ENCODE results near the gene TEDC1.

The TEDC1 gene

DNA sequence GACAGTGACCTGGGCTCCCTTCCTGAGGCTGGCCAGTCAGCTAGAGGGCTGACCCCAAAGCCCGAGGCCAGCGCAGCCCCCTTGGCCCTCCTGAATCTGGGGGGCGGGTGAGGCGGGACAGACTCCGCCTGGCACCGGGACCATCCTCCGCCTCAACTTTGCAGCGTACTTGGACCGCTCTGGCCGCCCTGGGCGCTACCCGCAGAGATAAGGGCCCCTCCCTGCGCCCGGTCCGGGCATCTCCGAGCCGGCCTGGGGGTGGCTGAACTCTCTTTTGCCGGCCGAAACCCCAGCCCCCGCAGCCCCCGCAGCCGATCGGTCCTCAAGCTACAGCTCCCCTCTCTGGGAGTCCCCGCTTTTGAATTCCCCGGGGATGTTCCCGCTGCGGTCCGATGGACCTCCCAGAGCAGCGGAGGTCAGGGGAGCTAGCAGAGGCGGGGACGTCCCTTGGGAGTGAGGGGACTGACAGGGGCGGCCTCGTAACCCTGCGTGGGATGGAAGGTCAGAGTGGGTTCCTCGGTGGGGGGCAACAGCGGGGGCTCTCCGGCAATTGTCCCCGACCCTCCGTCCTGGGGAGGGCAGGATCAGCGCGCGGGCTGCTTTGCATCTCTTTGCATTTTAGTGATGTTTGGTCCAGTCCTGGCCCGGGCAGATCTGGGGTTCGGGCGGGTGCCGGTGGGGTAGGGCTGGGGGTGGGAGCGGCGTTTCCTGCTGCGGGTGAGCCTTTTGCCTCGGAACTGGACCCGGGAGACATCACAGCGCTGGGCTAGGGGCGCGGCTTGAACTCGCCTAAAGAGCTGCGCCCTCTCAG is 4.7 kb upstream of the TEDC1 start, which contains the start of gene CRIP1:
Gene CRIP1 (plus strand): TSS at position 724 of the 811 bp plus-strand sequence. CDS start 374 bp downstream, outside the sequence.
- no peak for DNase-seq

GRCh38 chr14:105486974-105487448 is 4.0 kb upstream of the TEDC1 start:
- no peak for DNase-seq

- DNase-seq = no peak
Observed at GRCh38 chr14:105487449-105487985, 3.5 kb upstream of the TEDC1 start.

GRCh38 chr14:105487986-105488777 is 2.9 kb upstream of the TEDC1 start:
- DNase-seq = no peak

GRCh38 chr14:105488781-105489541 is 2.1 kb upstream of the TEDC1 start:
- no peak for DNase-seq

DNA sequence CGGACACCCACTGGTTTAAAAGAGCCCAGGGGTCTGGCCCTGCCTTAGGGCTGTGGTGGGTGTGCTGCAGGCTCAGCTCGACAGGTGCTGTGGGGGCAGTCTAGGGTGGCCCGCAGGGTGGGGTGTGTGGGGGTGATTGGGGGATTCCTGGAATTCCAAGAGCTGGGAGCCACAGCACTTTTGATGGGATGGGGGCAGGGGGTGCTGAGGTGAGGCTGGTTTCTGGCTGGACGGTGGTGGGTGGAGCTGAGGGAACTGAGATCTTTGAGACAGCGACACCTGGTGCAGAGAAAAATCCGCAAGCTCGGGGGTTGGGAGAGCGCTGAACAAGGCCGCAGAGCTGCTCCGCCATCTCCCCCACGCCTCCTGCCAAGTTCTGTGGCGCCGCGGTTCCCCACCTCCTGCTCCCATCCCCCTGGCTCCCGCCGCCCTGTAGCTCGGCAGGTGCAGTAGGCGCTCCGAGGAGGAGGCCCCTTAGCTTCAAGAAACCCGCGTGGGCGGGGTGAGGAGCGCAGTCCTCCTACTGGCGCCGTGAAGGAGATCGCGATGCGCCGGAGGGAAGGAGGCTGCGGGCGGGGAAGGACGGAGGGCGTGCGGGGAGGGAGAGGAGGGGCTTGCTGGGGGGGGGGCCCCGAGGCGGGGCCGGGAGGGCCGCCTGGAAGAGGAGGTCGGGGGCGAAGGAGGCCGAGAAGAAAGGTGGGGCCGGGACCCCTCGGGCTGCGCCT is 1.3 kb upstream of the TEDC1 start:
- peak; percentile 78 for DNase-seq

DNA sequence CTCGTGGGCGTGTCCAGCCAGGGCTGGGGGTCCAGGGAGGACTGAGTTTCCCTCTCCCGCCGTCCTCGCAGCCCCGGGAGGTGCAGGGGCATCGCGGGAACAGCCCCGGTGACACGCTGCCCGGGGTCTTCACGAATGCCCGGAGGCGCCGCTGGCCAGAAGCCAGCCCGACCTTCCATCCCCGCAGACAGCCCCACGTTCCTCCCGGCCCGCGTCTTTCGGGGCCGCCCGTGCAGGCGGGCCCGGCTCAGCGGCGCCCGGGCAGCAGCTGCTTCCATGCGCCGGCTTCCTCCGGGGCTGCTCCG is 827 bp upstream of the TEDC1 start:
- DNase-seq = no peak

DNA sequence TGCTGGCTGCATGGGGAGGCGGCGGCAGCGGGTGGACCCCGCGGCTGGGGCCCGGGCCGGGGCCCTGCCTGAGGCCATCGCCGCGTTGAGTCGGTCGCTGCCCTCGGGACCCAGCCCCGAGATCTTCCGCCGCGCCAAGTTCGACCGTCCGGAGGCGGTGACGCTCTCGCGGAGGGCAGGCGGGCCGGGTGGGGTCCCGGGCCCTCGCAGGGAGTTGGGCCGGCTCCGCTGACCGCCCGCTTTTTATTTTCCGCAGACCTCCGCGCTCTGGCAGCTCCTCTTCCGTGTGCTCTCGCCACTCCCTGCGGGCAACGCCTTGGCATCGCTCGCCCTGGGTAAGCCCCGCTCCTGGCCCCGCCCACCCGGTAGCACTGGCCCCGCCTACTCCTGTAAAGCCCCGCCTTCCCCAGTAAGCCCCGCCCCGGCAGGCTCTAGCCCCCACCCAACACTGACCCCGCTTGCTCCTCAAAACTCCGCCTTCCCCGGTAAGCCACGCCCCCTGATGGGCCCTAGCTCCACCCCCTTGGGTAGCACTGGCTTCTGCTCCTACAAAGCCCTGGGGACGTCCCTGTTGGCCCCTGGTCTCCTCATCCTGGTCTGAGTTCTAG is 424 bp downstream of the TEDC1 start:
- peak; percentile 51 for DNase-seq

DNA sequence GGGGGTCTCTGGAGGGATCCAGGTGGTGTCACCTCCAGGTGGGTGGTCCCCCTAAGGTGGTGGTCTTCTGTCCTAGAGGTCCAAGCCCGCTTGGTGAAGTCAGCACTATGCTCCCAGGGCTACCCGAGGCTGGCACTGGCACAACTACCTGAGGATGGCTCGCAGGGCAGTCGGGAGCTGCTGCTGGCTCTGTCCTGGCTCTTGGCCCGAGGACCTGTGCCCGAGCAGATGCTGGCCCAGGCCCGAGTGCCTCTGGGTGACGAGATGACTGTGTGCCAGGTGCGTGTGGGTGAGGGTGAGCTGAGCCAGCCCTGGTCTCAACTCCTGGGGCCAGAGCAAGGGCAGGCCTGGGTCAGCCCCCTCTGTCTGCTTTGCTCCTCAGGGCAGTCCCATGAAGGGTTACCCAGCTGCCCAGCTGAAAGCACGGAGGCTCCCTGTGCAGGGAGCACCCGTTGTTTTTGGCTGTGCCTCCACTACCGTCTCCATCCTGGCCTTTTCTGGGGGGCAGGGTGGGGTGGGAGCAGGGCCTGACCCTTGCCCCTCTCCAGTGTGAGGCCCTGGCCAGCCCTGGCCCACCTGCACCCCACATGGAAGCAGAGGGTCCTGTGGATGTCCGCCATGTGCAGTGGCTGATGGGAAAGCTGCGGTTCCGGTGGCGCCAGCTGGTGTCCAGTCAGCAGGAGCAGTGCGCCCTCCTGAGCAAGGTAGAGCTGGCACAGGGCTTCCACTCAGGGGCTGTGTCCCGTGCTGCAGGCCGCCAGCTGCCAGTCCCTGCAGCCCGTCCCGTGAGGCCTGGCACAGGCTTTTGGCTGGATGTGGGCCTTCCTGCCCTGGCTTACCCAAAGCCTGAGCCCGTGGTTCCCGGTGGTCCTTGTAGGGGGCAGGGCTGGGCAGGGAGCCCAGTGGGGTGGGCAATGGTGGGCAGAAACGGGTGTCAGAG is 1.3 kb downstream of the TEDC1 start:
- no peak for DNase-seq

DNA sequence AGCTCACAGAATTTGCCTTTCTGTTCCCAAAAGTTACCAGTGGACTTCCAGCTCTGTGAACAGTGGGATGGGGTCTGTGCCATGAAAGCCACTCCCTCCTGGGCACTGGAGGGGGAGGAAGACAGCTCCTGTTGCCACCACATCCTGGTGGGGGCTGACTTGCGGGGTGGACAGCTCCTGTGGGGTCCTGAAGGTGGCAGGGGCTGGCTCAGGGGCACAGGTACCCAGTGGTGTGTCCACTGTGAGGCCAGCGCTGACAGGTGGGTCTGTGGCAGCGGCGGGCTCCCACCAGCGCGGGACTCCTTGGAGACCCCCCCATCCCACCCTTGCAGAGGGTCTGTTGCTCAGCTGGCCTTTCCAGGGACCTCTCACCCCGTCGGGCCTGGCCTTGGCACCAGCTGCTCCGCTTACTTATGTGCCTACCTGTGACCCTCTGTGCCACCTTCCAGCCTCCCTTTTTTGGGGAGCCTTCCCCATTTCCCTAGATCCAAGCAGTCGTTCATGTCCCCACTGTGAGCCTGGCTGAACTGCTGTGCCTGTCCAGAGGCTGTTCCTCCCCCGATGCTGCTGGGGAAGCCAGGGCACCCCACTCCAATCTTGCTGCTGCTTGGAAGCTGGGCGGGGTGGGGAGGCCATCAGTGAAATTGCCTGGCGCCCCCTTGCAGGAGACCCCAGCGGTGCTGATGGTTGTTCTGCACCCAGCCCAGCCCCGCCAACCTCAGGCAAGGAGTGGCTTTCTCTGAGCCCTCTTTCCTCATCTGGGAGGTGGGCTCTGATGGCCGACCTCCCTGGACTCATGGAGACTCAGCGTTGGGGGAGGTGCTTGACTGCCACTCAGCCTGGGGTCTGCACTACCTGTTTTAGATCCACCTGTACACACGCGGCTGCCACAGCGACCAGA is 2.2 kb downstream of the TEDC1 start:
- no peak for DNase-seq

- no peak for DNase-seq
Observed at GRCh38 chr14:105493921-105494605, 3.0 kb downstream of the TEDC1 start.

DNA sequence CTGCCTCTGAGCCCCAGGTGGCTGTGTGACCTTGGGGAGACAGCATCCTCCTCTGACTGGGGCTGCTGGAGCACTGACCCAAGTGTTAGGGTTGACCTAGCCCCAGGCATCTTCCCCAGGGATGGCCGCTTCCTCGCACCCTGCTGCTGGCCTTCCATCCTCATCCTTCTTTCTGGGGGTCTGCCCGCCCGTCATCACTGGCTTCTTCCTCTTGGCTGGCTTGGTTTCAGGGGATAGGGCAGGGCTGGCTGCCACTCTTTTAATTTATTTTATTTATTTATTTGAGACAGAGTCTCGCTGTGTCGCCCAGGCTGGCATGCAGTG is 3.5 kb downstream of the TEDC1 start:
- DNase-seq = no peak

DNA sequence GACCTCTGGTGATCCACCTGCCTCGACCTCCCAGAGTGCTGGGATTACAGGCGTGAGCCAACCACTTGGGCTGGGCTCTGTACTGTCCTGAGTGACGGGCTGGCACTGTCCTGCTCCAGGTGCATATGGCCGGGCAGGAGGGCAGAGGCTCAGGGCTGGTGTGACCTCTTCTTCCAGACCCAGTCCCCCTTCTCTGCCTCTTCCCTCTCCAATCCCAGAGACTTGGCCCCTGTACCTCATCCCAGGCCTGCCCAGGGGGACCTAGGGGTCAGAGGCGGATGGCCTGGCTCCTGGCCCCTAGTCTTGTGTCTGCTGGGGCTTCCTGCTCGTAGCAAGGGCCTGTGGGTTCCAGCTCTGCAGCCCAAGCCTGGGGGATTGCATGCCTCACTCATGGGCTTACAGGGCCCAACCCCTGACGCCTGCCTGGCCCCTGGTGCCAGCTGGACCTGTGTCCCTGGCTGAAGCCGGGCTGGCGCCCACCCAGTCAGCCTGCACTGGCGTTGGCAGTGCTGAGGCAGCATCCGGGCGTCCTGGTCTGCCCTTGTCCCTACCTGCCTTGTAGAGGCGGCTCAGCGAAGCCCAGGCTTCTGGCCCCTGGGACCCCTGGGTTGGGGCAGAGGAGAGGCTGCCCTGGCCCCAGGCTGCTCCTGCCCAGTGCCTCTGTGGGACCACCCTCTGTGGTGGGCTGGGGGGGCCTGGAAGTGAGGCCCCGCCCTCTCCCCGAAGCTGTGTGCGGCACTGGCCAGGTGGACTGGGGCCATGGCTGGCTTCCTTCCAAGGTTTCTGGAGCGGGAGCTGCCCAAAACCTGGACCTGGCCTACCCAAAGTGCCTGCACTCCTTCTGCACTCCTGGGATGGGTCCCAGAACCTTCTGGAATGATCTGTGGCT is 4.3 kb downstream of the TEDC1 start:
- DNase-seq = no peak

DNA sequence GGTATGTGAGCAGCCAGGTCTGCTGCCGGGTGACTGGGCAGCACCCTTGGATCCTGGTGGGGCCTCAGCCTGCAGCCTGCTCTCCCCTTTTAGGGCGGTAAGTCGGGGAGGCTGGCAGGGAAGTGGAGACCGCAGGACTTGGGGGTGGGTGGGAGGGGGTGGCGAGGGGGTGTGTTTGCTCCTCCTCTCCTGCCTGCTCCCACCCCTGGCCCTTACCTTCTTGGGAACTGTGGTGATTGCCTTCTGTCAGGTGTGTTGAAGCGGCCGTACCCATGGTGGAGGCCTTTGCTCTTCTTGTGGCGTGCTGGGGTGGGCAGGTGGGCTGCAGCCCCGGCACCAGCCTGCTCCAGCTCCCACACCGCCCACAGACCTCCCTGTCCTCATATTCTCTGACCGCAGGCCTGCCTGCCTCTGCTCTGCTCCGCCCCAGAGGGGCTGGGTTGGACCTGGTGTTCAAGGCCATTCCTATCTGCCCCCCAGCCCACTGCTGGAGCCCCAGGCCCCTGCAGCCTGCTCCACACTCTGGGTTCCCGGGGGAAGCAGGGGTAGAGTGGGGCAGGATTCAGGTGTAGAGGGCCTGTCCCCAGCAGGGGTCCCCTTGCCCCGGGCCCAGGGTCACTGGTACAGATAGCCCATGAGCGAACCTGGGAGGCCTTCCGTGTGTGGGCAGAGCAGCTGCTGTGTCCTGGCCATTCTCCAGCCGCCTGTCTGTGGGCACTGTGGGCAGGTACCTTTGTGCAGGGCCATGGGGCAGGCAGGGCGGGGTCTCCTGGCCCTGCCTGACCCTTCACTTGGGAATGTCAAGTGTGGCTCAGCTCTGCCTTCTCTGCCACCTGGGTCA is 5.2 kb downstream of the TEDC1 start:
- DNase-seq = no peak

DNA sequence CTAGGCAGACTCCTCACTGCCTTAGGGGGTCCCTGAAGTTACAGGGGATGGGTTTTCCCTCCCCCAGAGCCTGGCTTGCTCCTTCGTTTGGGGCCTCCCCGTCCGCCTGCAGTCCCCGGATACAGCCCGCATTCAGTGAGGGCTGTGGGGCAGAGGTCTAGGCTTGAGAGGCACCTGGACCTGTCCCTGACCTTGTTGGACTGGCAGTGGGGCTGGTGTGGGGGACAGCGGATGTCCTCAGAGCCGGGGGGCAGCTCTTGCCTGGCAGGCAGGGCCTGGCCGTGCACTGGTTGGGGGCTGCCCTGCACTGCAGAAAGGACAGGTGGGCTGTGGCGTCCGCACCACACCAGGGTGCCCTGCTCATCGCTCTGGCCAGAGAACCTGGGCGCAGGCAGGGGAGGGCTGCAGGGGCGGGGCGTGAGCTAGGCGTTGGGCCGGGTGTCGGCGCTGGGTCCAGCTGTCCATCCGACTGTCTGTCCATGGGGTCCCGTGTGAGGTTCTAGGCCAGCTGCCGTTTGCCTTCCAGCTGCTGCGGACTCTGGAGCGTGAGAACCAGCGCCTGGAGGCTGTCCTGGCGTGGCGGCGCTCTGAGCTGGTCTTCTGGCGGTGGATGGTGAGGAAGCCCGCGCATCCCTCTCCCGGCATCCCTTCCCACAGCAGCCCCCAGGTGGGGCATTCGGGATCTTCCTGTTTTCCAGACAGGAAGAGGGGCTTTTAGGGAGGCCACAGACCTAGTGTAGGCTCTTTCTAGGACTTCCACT is 6.0 kb downstream of the TEDC1 start:
- no peak for DNase-seq

Measured in fibroblast of skin of scalp (primary cell).